Vagina (tissue), 2 donors: Measurements from ENCODE around the gene NPBWR2. TPM values are rescaled to one million over a fixed set of nuclear protein-coding genes. Genes with fewer than 3 reads are reported as not detected.

Experiments
- DNase-seq, 2 donors: peaks; one replicate each; pipeline ENCODE4 v3.0.0-alpha.2; 2017; ENCODE audit errors: extremely low spot score in 2 of 2
- H3K27ac ChIP-seq: fragments of 200-600 bp; sonication (generic); one replicate; pipeline ENCODE4 v1.5.1; 2019
- H3K27me3 ChIP-seq: fragments of 200-600 bp; sonication (generic); one replicate; pipeline ENCODE4 v1.5.1; 2019
- H3K36me3 ChIP-seq, 2 donors: fragments of 200-600 bp; sonication (generic); one replicate each; pipeline ENCODE4 v1.5.1; 2017 to 2019
- H3K4me1 ChIP-seq: fragments of 200-600 bp; sonication (generic); one replicate; pipeline ENCODE4 v1.5.1; 2019
- H3K4me3 ChIP-seq, 2 donors: fragments of 200-600 bp; sonication (generic); 1 replicate in 1 of 2; 2 replicates in 1 of 2; pipeline ENCODE4 v1.5.1; 2016 to 2019
- H3K9me3 ChIP-seq: fragments of 200-600 bp; sonication (generic); one replicate; pipeline ENCODE4 v1.5.1; 2019
- CTCF ChIP-seq, 3 experiments: fragments of 450-650 bp in 2 of 3; fragments of 200-600 bp in 1 of 3; sonication (generic) in 1 of 3; IDR thresholded peaks; one replicate each; pipeline ENCODE4 v1.5.1; 2017 to 2019; ENCODE audit warnings: antibody characterized with exemption in 3 of 3, mild to moderate bottlenecking in 2 of 3, moderate library complexity in 2 of 3
- POLR2A ChIP-seq, 2 donors: fragments of 450-650 bp; IDR thresholded peaks; one replicate each; pipeline ENCODE4 v1.6.1; 2017; ENCODE audit warnings: antibody characterized with exemption in 2 of 2, mild to moderate bottlenecking in 2 of 2, moderate library complexity in 2 of 2
- POLR2AphosphoS5 ChIP-seq, 2 donors: sonication (generic); formaldehyde crosslinking; IDR thresholded peaks; one replicate each; pipeline ENCODE4 v1.9.0; 2017; ENCODE audit warnings: antibody characterized with exemption in 2 of 2, mild to moderate bottlenecking in 2 of 2, low read depth in 1 of 2; ENCODE audit not compliant: insufficient read depth in 1 of 2
- intact Hi-C: fragments of 100-400 bp; cut with DNase I; formaldehyde crosslinking; loops from one replicate; pipeline ENCODE4 v1.15.1; 2023
- total RNA-seq: library from RNA; depleted of rRNA; stranded (reverse); fragments of >200 nt; gene quantifications from one replicate; pipeline ENCODE4 v1.2.3, GENCODE V29; 2016

Gene NPBWR2
- total RNA-seq, 1 donor from 2014 or later = not detected

GRCh38 chr20:64100946-64101688 is 6.2 kb downstream of the NPBWR2 start:
- intact Hi-C loops = no loop called here
- Histone ChIP-seq H3K27ac (no peak overlapping the region), H3K9me3 (no peaks in the 10 kb centered on the region), H3K4me3 (no peak overlapping the region), H3K4me1 (peaks cover 10% of the 10 kb centered on the region), H3K27me3 (peaks cover 9% of the 10 kb centered on the region), H3K36me3 (no peaks in the 10 kb centered on the region)
- no peak for TF ChIP-seq CTCF (IDR thresholded peaks at IDR 0.05)
- no peak for TF ChIP-seq POLR2A (IDR thresholded peaks at IDR 0.05)
- no peak for TF ChIP-seq POLR2AphosphoS5 (IDR thresholded peaks at IDR 0.05; ENCODE audit: insufficient read depth in 1 of 2, low read depth in 1 of 2)
- DNase-seq = no peak

GRCh38 chr20:64100566-64100888 is 6.8 kb downstream of the NPBWR2 start:
- H3K27me3 ChIP-seq = peaks cover 9% of the 10 kb centered on the region
- no peak overlapping the region for H3K27ac ChIP-seq
- intact Hi-C loops = no loop called here
- H3K9me3 ChIP-seq = no peaks in the 10 kb centered on the region
- no peak for TF ChIP-seq POLR2A (IDR thresholded peaks at IDR 0.05)
- TF ChIP-seq CTCF (IDR thresholded peaks at IDR 0.05) = no peak
- TF ChIP-seq POLR2AphosphoS5 (IDR thresholded peaks at IDR 0.05; ENCODE audit: insufficient read depth in 1 of 2, low read depth in 1 of 2) = no peak
- no peak for DNase-seq
- H3K4me1 ChIP-seq = peaks cover 10% of the 10 kb centered on the region
- H3K36me3 ChIP-seq = no peaks in the 10 kb centered on the region
- H3K4me3 ChIP-seq = no peak overlapping the region

GRCh38 chr20:64099880-64100565 is 7.3 kb downstream of the NPBWR2 start:
- Histone ChIP-seq H3K4me3 (no peak overlapping the region), H3K36me3 (no peaks in the 10 kb centered on the region), H3K27ac (no peak overlapping the region), H3K9me3 (no peaks in the 10 kb centered on the region), H3K4me1 (peaks cover 10% of the 10 kb centered on the region), H3K27me3 (peaks cover 9% of the 10 kb centered on the region)
- intact Hi-C loops = no loop called here
- no peak for DNase-seq
- no peak for TF ChIP-seq CTCF (IDR thresholded peaks at IDR 0.05)
- no peak for TF ChIP-seq POLR2A (IDR thresholded peaks at IDR 0.05)
- TF ChIP-seq POLR2AphosphoS5 (IDR thresholded peaks at IDR 0.05; ENCODE audit: insufficient read depth in 1 of 2, low read depth in 1 of 2) = no peak

- DNase-seq = no peak
- no peaks in the 10 kb centered on the region for H3K9me3 ChIP-seq
Measured at GRCh38 chr20:64099086-64099786, 8.1 kb downstream of the NPBWR2 start.

More at GRCh38 chr20:64099086-64099786, 8.1 kb downstream of the NPBWR2 start:
- Histone ChIP-seq H3K4me3 (no peak overlapping the region), H3K4me1 (peaks cover 10% of the 10 kb centered on the region), H3K27me3 (peaks cover 9% of the 10 kb centered on the region), H3K36me3 (no peaks in the 10 kb centered on the region), H3K27ac (no peak overlapping the region)
- TF ChIP-seq CTCF (IDR thresholded peaks at IDR 0.05) = no peak
- no peak for TF ChIP-seq POLR2AphosphoS5 (IDR thresholded peaks at IDR 0.05; ENCODE audit: insufficient read depth in 1 of 2, low read depth in 1 of 2)
- TF ChIP-seq POLR2A (IDR thresholded peaks at IDR 0.05) = no peak
- intact Hi-C loops = no loop called here
